GM12873 (cell line): Measurements from ENCODE around the gene ENPP6.

Experiments used
- CTCF ChIP-seq: IDR thresholded peaks from 2 replicates; pipeline ENCODE4 v1.5.1; 2012; ENCODE audit warnings: low read depth, mild to moderate bottlenecking, moderate library complexity, low read length, control low read depth; ENCODE audit not compliant: insufficient read depth; ENCODE audit errors: missing control alignments

Gene ENPP6

GRCh38 chr4:184214931-184215330, 2.7 kb downstream of the ENPP6 start:
- no peak for TF ChIP-seq CTCF

DNA sequence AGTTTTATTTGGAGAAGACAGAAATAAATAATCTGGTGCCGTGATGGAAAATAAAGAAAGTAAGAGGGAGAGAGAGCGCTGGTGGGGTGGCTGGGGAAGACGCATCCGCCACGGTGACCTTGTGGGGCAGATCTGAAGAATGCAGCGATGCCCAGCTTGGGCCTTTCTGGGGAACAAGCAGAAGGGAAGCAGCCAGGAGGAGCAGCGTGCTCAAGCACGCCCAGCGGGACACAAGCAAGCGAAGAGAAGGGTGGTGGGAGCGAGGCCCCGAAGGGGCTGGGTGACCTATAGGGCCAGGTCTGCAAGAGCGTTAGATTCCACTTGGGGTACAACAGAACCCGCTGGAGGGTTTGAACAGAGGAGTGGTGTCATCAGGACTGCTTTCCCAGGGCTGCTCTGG, 12.4 kb downstream of the ENPP6 start:
- TF ChIP-seq CTCF, result no peak

GRCh38 chr4:184203300-184203699, 14.4 kb downstream of the ENPP6 start:
- TF ChIP-seq CTCF, result no peak

DNA sequence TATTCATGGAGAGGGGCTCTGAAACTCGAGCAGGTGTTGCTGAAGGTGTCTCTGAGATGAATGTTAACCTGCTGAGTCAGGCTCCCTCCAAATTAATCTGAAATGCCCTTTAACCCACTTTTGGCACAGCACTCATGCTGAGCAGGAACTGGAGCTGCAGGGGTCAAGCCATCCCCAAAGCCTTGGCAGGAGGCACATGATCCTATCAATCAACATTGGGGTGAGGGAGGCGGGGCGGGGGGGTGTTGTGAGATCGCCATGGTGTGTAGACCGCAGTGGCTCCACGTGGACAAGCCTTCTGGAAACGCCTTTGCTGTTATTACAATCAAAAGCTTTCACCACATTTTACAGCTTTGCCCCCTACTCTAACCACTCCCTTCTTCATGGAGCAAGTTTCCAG, 16.5 kb downstream of the ENPP6 start:
- TF ChIP-seq CTCF, result no peak

DNA sequence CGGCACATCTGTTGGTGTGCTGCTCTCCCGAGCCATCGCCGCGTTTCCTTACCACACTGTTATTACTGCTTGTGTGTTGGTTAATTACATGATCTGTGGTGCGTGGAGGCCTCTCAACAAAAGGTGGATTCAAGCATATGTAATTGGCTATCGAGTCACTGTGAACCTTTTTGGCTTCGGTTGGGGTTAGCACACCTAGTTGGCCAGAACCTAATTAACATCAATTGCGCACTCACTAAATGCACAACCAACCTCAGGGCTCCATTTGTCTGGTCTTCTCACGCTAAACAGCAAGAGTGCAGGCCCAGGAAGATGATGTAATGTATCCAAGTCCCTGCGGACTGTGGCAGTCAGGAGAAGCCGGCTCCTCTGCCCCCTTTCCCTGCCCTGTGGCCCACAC, 17.4 kb downstream of the ENPP6 start:
- no peak for TF ChIP-seq CTCF

DNA sequence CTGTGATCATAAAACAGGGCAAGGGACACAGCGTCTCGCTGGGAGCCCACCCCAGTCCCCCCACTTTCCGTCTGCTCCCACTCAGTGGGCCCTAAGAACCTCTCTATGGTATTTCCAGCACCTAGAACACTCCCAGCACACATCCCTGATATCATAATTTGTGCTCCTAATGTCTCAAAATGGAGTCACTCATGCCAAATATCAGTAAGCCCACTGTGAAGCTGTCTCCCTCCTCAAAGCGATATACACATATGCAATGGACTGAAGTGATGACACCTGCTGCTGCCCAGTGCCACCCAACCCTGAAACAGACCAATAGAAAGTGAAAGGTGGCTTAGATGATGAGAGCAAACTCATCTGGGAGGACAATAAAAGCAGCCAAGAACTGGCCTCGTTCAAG, 17.9 kb downstream of the ENPP6 start:
- no peak for TF ChIP-seq CTCF

DNA sequence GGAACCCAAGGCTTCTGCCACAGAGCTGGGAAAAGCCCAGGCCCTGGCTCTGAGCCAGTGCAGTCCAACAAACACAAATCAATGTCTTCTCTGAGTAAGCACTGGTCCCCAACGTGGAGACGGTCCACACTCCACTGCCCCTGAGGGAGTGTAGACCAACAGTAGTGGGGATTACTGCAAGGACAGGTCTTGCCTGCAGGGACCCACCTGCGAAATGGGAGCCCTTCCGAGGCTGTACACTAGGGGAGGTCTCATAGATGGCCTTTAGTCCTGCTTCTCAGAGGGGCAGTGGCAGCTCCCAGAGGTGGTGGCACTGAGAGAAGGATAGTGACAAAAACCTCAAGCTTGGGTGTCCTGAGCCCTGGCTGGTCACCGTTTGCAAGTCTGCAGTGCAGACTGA, 19.5 kb downstream of the ENPP6 start:
- no peak for TF ChIP-seq CTCF
